GM13977 (cell line): Measurements from ENCODE around the gene FGD4.
"Not testable (repeated sequence)": the region's sequence is repeated elsewhere in the genome, so short reads cannot be mapped to it uniquely, and the experiment has no call there.

Source experiments
- DNase-seq: peaks from one replicate; pipeline ENCODE4 v3.0.0; 2012; ENCODE audit warnings: low spot score
- in situ Hi-C: fragments of 300-500 bp; cut with MboI; formaldehyde crosslinking; loops from one replicate; pipeline ENCODE4 v1.12.0; 2022; ENCODE audit warnings: low sequenced_read_pairs, low pct_unique_long_range_greater_than_20kb, mixed read lengths, inconsistent platforms; ENCODE audit not compliant: unreplicated experiment
- TF ChIP-seq, protein P1 (sequence below): IDR thresholded peaks from 2 replicates; pipeline ENCODE4 v1.5.1; 2012; ENCODE audit warnings: mild to moderate bottlenecking, control low read depth; ENCODE audit not compliant: insufficient read depth; ENCODE audit errors: extremely low read depth, missing control alignments

The FGD4 gene

DNA sequence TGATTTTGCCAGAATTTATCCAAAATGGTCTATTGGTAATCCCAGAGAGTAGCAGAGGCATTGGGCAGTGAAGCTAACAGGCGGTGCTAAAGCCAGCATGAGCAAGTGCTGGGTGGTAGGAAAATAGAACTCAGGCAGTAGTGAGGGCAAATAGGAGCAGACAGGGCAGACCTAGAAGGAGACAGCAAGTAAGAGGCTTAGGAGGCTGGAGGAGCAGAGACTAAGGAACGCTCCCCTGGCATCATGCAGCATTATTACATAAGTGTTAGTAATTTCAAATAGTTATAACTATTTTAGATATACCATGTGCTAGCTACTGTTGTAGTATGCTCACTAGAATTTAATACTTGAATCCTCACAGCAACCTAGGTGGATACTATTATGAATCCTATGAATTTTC, 151.7 kb downstream of the FGD4 start:
- no peak for DNase-seq
- in situ Hi-C loops = no loop called here
- TF ChIP-seq, protein P1, sequence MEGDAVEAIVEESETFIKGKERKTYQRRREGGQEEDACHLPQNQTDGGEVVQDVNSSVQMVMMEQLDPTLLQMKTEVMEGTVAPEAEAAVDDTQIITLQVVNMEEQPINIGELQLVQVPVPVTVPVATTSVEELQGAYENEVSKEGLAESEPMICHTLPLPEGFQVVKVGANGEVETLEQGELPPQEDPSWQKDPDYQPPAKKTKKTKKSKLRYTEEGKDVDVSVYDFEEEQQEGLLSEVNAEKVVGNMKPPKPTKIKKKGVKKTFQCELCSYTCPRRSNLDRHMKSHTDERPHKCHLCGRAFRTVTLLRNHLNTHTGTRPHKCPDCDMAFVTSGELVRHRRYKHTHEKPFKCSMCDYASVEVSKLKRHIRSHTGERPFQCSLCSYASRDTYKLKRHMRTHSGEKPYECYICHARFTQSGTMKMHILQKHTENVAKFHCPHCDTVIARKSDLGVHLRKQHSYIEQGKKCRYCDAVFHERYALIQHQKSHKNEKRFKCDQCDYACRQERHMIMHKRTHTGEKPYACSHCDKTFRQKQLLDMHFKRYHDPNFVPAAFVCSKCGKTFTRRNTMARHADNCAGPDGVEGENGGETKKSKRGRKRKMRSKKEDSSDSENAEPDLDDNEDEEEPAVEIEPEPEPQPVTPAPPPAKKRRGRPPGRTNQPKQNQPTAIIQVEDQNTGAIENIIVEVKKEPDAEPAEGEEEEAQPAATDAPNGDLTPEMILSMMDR = no peak

DNA sequence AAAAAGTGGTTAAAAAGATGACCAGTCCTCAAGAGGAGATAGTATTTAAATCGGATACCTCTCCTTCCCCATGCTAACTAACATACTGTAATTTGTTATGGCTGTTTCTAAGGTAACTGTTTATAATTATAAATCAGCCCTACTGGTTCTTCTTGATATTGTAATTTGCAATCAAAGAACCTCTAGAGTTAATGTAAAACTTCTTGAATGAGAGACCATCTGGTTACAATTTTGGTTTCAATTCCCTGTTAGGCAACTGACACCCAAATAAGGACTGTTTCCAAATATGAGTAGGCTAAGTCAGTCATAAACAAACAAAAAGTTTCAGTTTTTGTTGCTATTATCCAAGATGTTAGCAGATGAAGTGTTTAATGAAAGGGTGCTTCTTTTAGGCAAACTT, 159.5 kb downstream of the FGD4 start:
- in situ Hi-C loops = no loop called here
- TF ChIP-seq, protein P1 = no peak
- peak; percentile 79 for DNase-seq

DNA sequence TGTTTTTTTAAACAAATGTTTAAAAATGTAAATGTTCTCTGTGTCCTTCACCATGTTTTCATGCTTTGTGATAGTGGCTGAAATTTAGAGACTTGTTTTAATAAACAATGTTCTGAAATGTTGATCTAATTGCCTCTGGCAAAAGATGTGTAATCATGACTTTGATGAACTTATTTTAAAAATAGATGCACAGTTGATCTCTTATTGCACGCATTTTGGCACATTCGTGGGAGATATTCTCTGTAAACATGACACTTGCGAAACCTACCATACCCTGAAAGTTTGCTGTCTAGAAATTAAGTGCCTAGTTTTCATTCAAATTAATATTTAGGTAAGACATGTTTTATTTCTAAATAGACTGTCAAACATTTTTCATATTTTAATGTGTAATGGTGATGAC, 160.1 kb downstream of the FGD4 start:
- TF ChIP-seq, protein P1 = no peak
- no peak for DNase-seq
- in situ Hi-C loops = no loop called here

DNA sequence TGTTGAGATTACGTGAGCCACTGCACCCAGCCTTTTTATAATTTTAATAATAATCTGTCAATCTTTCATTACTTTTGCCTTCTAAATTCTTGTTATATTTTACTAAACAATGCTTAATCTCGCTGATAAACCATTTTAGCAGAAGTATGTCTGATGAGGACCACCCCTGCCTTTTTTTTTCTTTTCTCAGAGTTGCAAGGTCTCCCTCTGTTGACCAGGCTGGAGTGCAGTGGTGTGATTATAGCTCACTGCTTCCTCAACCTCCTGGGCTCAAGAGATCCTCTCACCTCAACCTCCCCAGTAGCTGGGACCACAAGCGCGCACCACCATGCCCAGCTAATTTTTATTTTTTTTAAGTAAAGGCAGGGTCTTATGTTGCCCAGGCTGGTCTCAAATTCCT, 161.2 kb downstream of the FGD4 start:
- in situ Hi-C loops = no loop called here
- TF ChIP-seq, protein P1 = no peak
- DNase-seq = no peak

DNA sequence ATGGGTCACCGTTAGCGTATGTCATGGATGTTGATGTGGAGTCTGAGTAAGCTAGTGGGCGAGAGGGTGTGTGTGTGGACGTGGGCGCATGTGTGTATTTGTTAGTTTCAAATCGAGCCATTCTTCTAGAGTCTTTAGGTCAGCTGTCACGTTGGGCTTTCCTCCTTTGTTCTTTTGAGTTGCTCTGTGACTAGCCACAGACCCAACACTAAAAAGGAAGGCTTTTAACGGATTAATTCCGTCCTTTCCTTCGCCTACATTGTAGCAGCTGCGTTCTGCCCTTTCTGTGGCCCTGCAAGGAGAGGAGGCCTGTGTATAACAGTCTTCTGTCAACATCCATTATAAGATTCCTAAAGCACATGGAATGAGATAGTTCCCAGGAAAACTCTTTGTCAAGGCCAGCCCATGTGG, 162.6 kb downstream of the FGD4 start:
- no peak for DNase-seq
- in situ Hi-C loops = no loop called here
- TF ChIP-seq, protein P1 = no peak

DNA sequence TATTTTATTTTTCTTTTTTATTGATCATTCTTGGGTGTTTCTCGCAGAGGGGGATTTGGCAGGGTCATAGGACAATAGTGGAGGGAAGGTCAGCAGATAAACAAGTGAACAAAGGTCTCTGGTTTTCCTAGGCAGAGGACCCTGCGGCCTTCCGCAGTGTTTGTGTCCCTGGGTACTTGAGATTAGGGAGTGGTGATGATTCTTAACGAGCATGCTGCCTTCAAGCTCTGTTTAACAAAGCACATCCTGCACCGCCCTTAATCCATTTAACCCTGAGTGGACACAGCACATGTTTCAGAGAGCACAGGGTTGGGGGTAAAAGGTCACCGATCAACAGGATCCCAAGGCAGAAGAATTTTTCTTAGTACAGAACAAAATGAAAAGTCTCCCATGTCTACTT, 163.1 kb downstream of the FGD4 start:
- in situ Hi-C loops, DNase-seq: not testable (repeated sequence)

DNA sequence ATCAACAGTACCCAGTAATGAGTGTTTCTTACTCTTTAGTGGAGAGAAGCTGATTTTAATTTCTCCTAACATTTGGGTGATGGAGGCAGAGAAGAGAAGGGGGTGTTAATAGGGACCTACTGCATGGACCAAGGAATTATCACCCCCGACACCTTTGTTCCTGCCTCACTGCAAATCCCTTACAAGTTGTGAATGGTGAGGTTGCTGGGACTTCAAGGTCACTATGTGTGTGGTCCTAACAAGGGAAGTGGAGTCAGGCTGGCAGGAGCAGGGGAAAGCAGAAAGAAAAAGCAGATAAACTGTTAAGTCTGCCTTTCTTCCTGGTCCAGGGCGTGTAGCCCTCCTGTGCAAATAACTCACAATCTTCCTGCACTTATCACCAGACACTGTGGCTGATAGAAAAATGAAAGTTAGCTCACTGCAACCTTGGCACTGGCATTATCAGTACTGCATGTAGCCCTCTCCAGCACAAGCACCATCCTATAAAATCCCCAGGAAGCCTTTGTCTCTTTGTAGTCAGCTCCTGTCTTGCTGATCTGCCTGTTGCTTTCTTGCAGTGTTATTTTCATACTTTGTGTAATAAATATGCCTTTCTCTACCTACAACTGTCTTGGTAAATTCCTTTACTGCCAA, 167.4 kb downstream of the FGD4 start:
- no peak for DNase-seq
- TF ChIP-seq, protein P1 = no peak
- in situ Hi-C loops = no loop called here
